ENCODE measurements around the gene LAMP1. TPM values are rescaled to one million over a fixed set of nuclear protein-coding genes. Genes with fewer than 3 reads are reported as not detected.
"Not testable (repeated sequence)": the region's sequence is repeated elsewhere in the genome, so short reads cannot be mapped to it uniquely, and the experiment has no call there.

The LAMP1 gene
- total RNA-seq, 1 donor from 2014 or later = 306 TPM

- DNase-seq (ENCODE audit: low spot score) = no peak
These were observed 58.6 kb downstream of the LAMP1 start for GRCh38 chr13:113355621-113356020.

- no peak for DNase-seq (ENCODE audit: low spot score)
These were observed 59.6 kb downstream of the LAMP1 start for GRCh38 chr13:113356596-113356995.

GRCh38 chr13:113357529-113357928 lies 60.5 kb downstream of the LAMP1 start:
- DNase-seq (ENCODE audit: low spot score) = no peak

- DNase-seq (ENCODE audit: low spot score) = no peak
These were observed 61.7 kb downstream of the LAMP1 start for GRCh38 chr13:113358653-113359190.

- no peak for DNase-seq (ENCODE audit: low spot score)
These were observed 62.5 kb downstream of the LAMP1 start for GRCh38 chr13:113359571-113359970.

- DNase-seq (ENCODE audit: low spot score) = no peak
These were observed 63.4 kb downstream of the LAMP1 start for GRCh38 chr13:113360446-113360845.

- no peak for DNase-seq (ENCODE audit: low spot score)
These were observed 64.4 kb downstream of the LAMP1 start for GRCh38 chr13:113361406-113361805.

- DNase-seq (ENCODE audit: low spot score) = no peak
These were observed 67.4 kb downstream of the LAMP1 start for GRCh38 chr13:113364311-113364889.

- no peak for DNase-seq (ENCODE audit: low spot score)
These were observed 68.0 kb downstream of the LAMP1 start for GRCh38 chr13:113364901-113365582.

GRCh38 chr13:113365583-113365970 lies 68.5 kb downstream of the LAMP1 start:
- DNase-seq (ENCODE audit: low spot score) = no peak

GRCh38 chr13:113365971-113366588 lies 69.0 kb downstream of the LAMP1 start:
- DNase-seq (ENCODE audit: low spot score) = no peak

GRCh38 chr13:113367020-113367560 lies 70.1 kb downstream of the LAMP1 start:
- no peak for DNase-seq (ENCODE audit: low spot score)

GRCh38 chr13:113367771-113368170 lies 70.7 kb downstream of the LAMP1 start:
- DNase-seq (ENCODE audit: low spot score) = no peak

- DNase-seq (ENCODE audit: low spot score) = not testable (repeated sequence)
These were observed 71.3 kb downstream of the LAMP1 start for GRCh38 chr13:113368353-113368752.

GRCh38 chr13:113369189-113369588 lies 72.2 kb downstream of the LAMP1 start:
- DNase-seq (ENCODE audit: low spot score) = no peak

- DNase-seq (ENCODE audit: low spot score) = no peak
These were observed 72.8 kb downstream of the LAMP1 start for GRCh38 chr13:113369881-113370280.

GRCh38 chr13:113371061-113371460 lies 74.0 kb downstream of the LAMP1 start:
- no peak for DNase-seq (ENCODE audit: low spot score)

GRCh38 chr13:113371701-113372100 lies 74.7 kb downstream of the LAMP1 start:
- DNase-seq (ENCODE audit: low spot score) = not testable (repeated sequence)
